ENCODE results near the gene TRAPPC12.

TRAPPC12 gene

DNA sequence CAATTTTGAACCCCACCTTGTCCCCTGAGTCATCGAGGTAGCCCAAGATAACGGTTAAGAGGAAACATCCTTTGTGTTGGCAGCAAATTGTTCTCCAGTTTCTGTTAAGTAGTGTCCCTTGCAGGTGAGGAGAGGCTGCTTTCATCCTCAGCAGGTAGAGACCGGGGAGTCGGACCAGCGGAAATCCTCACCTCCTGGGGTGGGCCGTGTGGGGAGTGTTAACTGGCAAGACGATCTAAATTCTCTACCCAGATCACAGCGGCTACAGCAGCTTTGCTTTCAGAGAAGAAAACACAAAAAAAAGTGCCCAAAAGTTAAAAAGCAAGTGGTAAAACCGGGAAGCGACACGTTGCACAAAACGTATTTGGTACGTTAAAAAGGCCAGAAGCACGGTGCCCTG lies 76.6 kb downstream of the TRAPPC12 start:
- DNase-seq, result no peak

DNA sequence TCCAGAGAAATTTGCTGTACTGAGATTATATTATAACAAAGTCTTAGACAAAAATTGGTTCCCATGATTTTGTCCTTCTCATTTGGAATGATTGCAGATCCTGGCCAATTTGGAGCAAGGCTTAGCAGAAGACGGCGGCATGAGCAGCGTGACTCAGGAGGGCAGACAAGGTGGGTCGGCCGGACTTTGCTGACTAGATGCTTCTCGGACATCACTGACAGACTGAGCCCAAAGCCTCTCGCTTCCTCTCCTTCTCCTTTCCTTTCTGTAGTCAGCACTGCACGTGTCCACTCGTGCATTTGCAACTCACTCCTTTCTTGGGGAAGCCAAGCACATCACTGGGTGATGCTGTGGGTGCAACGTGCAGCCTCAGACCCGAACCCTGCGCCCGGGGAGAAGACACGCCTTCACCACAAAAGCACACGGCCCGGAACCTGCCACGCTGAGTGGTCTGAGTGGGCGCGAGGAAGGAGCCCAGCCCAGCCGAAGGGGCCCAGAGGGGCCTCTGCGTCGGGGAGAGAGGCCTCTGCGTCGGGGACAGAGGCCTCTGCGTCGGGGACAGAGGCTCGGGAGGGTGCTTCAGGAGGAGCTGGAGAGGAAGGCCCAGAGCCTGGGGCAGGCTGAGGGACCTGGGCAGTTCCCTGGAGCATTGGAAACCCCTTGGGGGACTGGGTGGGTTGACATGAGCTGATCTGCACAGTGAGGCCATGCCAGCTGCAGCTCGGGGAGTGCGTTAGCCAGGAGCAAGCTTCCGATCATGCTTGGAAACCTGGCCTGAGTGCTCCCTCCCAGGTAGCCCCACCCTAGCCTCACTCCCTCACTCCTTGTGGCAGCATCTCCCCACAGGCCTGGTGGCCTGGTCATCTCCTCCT lies 78.3 kb downstream of the TRAPPC12 start:
- no peak for DNase-seq

DNA sequence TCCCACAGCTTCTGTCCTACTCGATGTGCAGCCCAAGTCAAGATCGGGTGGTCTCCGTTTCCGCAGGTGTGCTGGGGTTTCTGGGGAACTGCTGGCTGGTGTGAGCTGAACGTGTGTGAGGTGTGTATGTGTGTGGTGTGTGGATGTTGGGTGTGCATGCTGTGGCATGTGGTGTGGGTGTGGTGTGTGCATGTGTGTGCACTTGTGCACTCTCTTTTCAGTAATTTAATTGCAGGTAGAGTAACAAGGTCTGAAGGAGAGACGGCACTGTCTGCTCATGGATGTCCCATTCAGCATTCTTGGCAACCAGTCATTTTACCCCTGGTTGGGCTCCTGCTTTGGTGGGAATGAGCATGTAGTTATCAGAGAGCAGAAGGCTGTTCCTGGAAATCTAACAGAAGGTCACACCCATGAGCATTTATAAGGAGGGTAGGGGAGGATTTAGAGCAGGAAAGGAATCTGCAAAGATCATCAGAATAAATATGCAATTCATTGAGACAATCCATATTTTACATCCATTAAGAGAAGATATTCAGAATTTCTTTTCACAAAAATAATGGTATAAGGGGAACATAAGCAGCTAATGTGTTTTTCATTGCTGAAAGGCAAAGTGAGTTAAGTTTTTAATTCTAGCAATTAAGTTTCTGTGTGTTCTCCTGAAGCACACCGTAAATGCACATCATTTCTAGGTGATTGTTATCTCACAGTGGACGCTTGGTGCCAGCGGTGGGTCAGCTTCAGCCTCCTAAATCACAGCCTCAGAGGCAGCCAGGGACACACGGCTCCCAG lies 79.1 kb downstream of the TRAPPC12 start:
- no peak for DNase-seq

DNA sequence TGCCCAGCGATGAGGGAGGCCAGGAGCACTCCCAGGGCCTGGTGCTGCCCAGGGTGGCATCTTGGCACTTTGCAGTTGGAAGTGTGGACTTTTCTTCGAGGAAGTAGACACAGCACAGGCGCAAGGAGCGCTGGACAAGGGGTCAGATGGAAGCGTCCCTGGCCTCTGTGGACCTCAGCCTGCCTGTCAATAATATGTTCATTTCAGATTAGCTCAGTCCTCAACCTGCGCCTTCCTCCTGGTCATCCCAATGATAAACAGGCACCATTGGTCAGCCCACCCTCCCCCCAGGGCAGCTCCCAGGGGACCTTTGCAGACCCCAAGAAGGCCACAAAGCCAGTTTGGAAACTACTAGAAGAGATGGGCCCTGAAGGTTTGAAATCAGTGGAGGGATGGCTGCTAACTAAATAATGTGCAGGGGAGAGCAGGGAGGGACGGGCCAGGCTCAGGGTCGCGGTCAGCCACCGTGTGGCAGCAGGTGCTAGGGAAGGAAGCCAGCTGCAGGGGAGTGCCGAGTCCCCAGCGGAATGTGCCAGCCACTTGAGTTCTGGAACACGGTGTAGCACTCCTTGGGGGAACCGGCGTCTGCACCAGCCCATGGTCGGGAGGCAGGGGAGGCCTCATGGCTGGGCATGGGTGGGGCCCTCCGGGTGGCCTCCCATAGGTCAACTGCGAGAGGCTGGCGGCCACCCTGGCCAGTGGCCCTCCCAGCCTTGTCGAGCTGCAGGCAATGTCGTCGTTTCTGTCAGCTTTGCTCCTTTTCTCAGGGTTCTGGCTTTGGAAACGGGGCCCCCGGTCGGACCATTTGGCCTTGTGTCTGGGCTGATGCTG lies 79.9 kb downstream of the TRAPPC12 start:
- DNase-seq, result no peak

DNA sequence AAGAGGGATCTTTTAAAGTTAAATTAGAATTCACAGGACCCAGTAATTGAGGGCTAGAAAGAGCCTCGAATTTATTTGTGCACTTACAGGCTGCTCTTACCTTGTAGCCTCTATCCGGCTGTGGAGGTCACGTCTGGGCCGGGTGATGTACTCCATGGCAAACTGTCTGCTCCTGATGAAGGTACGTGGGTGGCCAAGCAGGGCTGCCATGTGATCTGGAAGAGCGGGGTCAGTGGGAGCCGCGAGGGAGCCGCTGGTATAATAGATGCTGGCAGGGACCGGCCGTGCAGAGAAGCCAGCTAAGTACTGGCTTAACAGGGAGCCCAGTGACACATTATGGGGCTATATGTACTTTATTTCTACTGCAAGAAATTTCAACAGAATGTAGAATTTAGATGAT lies 80.7 kb downstream of the TRAPPC12 start:
- no peak for DNase-seq

DNA sequence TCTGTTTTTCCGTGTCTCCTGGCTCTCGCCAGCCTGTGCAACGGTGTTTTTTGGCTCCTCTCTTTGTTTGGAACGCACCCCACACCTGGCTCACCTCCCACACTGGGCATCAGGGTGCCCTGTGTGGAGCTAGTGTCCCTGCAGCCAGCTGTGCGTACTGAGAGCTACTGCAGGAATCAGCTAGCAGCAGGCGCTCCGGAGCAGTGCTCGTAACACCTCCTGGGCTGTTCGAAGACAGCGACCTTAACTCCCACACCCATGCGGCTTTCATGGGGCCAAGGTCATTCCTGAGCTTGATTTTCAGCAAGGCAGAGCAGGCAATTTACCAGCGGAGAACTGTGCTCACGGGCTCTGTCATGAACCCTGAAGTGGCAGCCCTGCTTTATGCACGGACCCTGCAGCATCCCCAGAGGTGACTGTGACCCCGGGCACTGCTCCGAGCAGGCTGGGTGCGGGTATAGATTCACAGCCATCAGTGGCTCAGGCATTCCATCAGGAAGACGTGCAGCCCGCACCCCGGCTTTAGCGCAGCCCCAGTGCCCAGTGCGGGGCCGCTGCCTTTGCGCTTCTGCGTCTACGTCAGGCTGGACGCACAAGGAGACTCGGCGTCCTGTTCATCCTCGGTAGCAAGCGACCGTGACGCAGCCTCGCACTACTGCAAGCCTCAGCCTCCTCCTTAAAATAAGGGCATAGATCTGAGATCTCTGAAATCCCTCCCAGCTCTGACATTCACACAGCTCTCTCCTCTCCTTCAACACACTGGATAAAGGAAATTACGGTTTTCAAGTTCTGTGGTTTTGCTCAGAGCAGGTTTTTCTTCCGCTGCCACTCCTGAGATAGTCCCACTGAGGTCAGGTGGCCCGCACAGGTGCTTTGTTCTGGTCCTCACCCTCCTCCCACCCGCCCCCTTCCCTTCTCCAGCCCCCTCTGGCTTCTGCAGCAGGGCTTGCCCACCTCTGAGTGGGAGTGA lies 81.6 kb downstream of the TRAPPC12 start:
- DNase-seq, result no peak

DNA sequence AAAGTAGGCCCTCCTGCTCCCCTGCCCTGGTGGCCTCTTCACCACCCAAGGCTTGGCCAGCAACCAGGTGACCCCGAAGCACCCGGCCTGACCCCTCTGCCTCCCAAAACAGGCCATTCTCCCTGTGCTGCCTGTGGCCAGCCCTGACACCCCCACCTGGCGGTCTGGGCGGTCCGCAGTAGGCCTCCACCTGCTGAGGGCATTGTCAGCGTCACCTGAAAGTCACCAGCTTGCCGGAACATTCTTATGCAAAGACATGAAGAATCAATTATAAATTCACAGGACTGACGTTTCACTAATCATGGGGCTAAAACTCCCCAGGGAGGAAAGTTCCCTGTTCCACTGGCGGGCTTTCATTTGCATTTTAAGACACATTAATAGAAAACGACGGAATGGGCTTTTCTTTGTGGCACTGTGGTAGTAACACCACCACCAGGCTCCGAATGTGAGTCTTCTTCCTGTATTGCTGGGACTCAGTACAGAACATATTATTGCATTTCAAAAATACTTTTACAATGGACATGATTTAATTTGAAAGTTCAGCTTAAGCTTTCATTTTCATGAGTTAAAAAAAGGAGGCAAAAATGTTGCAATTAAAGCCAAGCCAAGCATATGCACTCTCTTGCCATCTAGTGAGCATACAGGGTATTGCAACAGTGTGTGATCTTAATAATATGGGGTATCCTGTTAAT lies 82.5 kb downstream of the TRAPPC12 start:
- peak; percentile 55 for DNase-seq

DNA sequence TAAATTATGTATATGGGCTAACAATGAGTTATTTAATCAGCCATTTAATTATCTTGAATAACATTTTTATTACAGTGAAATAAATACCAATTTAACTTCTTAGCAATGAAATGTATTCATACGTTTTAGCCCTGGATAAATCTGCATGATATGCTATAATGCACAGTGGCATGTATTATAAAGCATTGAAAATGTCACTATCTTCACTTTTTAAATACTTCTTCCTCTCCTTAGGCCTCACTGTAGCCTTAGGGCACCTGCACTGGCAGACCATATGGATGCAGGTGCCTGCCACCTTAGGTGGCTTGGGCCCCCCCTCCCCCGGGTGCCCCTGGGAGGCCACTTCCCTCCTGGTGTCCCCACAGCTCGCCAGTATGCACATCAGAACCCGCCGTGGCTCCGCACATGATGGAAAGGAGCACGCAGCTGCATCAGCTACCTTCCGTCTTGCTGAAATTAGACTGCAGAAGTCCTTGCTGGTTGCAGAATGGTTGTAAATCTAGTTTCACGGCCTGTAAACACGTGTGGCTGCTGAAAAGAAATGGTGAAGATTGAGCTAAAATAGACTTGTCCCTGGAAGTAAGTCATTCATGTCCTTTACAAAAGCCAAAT lies 83.1 kb downstream of the TRAPPC12 start:
- no peak for DNase-seq

DNA sequence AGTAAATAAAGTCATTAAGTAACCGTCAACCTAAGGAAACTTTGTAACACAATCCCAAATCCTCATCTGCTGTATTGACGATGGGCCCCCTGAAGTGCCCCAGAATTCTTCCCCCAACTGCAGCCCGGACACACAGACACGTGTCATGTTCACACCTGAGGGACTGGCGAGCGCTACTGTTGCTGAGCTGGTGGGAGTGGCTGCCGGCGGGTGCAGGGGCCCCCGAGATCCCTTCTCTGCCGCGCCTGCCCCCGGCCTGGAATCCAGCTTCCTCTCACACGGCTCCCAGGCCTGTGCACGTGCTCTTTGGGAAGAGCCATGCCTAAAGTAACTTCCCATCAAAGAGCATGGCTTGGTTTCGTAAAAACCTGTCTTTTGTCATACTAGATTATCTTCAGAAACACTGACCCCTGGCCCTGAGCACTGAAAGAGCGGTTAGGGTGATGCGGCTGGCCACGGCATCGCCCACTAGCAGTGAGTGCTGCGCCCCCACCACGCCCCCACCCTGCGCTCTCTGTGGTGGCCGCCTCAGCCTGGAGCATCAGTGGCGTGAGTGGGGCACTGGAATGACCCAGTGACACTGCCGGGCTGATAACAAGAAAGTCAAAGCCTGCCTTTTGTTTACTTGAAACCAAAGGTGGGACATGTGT lies 83.8 kb downstream of the TRAPPC12 start:
- DNase-seq, result no peak

DNA sequence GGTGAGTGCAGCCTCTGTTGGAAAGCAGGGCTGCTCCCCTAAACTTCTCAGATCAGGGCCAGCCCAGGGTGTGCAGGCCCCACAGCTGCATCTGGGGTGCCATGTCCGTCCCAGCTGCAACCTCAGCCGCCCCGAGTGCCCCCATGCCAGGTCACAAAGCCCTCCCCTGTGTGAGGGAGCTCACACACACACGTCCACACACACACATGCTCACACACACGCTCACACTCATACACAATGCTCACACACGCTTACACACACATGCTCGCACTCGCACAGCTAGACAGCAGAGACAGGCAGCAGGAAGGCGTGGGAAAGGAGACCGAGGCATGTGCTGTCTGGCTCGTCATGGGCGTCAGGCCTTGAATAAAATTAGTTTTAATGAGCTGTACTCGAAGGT lies 84.5 kb downstream of the TRAPPC12 start:
- DNase-seq, result no peak

DNA sequence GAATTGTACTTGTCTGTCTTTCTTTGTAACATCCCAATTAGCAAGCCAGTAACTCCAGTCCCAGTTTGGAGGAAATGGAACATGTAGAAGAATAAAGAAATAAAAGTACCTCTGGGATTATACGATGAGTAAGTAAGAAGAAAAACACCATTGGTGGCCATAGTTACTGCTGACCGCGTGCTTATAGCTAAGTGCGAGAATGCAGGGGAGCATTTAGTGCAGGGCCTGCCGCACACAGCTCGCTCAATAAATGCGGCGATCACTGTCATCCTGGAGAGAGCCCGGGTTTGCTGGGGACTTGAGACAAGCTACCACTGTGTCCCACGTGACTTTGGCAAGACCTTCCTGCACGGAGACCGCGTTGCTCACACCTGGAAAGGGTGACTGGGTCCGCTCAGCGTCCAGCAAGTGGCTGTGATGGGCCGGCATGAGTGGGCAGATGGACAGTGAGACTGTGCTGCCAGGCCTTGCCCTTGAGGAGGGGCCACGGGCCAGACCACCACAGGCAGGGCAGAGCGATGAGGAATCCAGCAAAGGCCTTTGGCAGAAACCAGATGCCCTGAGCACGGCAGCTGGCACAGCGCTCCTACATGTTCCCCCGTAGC lies 85.0 kb downstream of the TRAPPC12 start:
- DNase-seq, result no peak

DNA sequence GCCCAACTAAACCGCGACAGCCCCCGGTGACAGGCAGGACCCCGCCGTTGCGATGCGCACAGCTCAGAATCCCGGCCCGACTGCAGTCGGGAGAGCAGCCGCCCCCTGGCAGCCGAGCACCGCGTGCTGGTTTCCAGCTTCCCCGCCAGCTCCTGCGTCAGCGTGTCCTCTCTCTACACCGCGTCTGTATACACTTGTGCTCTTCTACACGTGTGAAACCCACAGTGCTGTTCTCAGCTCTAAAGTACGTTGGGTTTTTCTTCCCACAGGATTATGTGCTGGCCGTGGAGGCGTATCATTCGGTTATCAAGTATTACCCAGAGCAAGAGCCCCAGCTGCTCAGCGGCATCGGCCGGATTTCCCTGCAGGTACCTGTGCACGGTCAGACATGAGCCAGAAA lies 85.8 kb downstream of the TRAPPC12 start:
- DNase-seq, result no peak

DNA sequence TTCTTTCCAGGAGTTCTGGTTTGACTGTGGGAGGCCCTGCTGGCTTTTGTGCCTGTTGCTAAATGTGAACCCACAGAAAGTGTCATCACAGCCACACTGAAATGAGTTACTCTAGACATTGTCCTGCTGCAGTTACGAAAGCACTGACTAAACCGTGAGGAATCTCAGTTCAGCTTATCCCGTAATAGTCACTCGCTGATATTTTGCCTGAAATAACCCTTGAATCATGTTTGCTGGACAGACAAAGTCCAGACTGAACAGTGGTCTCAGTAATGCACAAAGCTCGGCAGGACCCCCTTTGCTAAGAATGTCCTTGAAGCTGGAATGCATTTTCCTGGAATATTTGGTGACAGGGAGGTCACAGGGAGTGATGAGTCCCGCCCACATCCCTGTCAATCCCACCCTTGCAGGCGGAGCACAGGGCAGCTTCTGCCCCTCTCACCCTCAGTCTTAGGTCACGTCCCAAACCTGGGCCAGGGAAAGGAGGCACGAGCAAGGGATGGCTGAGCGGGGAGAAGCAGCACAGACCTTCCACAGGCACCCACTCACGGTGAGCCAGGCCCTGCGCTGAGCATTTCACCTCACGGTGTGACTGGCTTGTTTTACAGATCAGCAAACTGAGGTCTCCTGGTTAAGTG lies 86.5 kb downstream of the TRAPPC12 start:
- peak; percentile 91 for DNase-seq

DNA sequence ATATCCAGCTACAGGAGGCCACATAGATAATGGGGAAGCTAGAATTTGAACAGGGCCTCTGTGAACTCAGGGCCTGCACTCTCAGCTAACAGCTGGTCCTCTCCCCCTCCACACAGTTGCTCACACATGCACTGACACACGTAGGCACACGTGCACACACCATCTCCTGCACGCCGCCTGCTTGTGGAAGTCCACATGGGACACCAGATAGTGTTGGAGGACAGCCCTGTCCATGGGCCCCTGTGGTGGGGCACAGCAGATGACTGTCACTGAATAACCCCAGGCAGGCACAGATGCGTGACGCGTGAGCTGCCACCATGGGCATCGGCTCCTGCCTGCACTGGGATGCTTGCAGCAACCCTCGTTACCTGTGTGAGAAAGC lies 87.0 kb downstream of the TRAPPC12 start:
- no peak for DNase-seq

DNA sequence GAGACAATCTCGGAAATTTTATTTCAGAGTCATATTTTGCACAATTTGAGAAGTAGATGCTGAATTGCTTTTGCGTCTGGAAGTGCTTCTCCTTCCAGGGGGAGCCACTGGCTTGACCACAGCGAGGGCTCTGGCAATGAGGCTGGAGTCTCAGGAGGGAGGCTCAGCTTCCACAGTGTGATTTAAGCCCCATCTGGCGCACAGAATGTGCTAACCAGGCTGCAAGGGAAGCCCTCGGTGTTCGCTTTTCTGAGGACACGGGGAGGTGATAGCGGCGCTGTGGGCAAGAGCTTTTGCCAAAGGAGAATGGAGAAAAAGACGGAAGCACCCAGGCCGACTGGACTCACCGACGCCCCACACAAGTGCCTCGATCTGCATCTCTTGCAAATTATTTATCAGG lies 87.5 kb downstream of the TRAPPC12 start:
- no peak for DNase-seq

DNA sequence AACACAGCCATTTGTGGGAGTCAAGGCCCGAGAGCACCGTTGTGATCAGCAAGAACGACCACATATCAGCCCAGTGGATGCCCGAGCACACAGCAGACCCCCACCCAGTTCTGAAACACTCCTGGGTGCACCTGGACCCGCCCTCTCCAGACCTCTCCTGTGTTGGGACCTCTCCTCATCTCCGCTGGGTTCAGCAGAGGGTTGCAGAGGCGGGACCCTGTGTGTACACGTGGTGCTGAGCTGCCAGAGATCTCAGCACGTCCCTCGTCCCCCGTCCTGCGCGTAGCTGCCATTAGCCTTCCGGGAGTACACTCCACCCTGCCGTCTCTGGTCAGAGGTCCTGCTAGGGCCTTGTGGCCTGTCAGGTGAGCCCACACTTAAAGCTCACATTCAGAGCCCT lies 88.2 kb downstream of the TRAPPC12 start:
- DNase-seq, result no peak

DNA sequence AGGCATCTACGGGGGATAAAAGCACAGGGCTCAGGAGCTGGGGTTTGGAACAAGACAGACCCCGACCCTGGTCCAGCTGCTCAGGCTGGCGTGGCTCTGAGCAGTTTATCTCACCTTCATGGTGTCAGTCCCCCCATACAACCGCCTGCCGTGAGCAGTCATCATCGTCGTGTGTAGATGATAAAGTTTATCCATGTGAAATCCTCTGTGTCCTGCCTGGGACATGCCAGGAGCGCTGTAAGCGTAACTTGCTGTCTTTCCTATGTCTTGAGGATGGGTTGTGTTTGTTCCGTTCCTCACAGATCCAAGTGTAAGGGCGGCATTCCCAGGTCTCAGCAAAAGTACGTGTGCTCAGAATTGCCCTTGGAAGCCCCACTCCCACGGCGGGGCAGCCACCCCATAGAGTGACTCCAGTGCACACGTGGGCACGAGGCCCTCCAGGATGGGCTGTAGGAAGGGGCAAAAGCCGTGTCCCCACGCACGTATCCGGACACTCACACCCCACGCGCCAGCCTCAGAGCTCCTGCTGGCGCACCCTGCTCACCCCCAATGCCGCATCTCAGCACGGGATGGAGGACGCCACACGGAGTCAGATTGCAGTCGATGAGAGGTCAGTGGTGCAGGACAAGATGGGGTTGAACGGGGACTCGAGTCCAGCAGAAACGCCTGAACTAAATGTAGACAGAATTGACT lies 88.9 kb downstream of the TRAPPC12 start:
- DNase-seq, result no peak

DNA sequence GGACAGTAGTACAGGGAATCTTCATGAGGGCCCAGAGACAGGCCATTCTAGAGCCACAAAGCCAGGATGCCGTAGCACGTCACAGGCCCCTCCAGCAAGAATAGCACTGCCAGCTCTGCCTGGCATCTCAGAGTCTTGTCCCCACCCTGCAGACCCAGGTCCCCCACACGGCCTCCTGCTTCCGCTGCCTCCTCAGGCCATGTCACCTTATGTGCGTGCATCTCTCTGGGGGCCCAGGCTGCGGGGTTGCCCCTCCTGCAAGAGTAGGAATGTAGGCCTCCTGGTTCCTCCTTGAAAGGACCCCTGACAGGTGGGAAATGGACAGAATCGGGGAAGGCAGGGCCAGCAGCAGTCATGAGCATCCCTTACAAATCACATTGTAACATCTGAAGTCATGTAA lies 90.0 kb downstream of the TRAPPC12 start:
- no peak for DNase-seq

Measured in fibroblast of skin of back (primary cell).